Gastroesophageal sphincter (tissue), 3 donors: ENCODE data around the gene PTGDR.

Experiments
- POLR2A ChIP-seq, 2 donors: fragments of 450-650 bp; IDR thresholded peaks; one replicate each; pipeline ENCODE4 v1.6.1; 2017; ENCODE audit warnings: antibody characterized with exemption in 2 of 2, mild to moderate bottlenecking in 2 of 2, moderate library complexity in 1 of 2
- TF ChIP-seq, protein P1 (sequence below), 4 experiments: fragments of 200-600 bp in 2 of 4; fragments of 450-650 bp in 2 of 4; sonication (generic) in 1 of 4; IDR thresholded peaks; one replicate each; pipeline ENCODE4 v1.5.1; 2017 to 2019; ENCODE audit warnings: antibody characterized with exemption in 4 of 4, mild to moderate bottlenecking in 2 of 4, moderate library complexity in 2 of 4

GRCh38 chr14:52227619-52228222 lies 39.8 kb upstream of the PTGDR start:
- TF ChIP-seq, protein P1, sequence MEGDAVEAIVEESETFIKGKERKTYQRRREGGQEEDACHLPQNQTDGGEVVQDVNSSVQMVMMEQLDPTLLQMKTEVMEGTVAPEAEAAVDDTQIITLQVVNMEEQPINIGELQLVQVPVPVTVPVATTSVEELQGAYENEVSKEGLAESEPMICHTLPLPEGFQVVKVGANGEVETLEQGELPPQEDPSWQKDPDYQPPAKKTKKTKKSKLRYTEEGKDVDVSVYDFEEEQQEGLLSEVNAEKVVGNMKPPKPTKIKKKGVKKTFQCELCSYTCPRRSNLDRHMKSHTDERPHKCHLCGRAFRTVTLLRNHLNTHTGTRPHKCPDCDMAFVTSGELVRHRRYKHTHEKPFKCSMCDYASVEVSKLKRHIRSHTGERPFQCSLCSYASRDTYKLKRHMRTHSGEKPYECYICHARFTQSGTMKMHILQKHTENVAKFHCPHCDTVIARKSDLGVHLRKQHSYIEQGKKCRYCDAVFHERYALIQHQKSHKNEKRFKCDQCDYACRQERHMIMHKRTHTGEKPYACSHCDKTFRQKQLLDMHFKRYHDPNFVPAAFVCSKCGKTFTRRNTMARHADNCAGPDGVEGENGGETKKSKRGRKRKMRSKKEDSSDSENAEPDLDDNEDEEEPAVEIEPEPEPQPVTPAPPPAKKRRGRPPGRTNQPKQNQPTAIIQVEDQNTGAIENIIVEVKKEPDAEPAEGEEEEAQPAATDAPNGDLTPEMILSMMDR (IDR thresholded peaks at IDR 0.05): no peak
- no peak for TF ChIP-seq POLR2A (IDR thresholded peaks at IDR 0.05)
